Upper lobe of right lung (tissue), 1 donor: Measurements from ENCODE around the gene ADGRD2. TPM values are rescaled to one million over a fixed set of nuclear protein-coding genes. Genes with fewer than 3 reads are reported as not detected.
A peak's percentile ranks its signal among the peaks of the same experiment; 100 is the strongest.

Source experiments
- ATAC-seq: fragments of 200-7000 bp; cut with Tn5 transposase; one replicate; pipeline ENCODE4 v1.9.1; 2020; ENCODE audit warnings: mild to moderate bottlenecking, moderate library complexity
- DNase-seq: peaks from one replicate; pipeline ENCODE4 v3.0.0-alpha.2; 2020
- H3K27ac ChIP-seq: fragments of 200-600 bp; one replicate; pipeline ENCODE4 v1.8.0; 2022
- H3K27me3 ChIP-seq: fragments of 200-600 bp; one replicate; pipeline ENCODE4 v1.8.0; 2022; ENCODE audit warnings: mild to moderate bottlenecking
- H3K36me3 ChIP-seq: fragments of 200-600 bp; one replicate; pipeline ENCODE4 v1.8.0; 2022
- H3K4me1 ChIP-seq: fragments of 200-600 bp; one replicate; pipeline ENCODE4 v1.8.0; 2022
- H3K4me3 ChIP-seq: fragments of 200-600 bp; one replicate; pipeline ENCODE4 v1.8.0; 2022; ENCODE audit warnings: mild to moderate bottlenecking
- H3K9me3 ChIP-seq: fragments of 200-600 bp; one replicate; pipeline ENCODE4 v1.8.0; 2022
- intact Hi-C: fragments of 100-400 bp; cut with DNase I; formaldehyde crosslinking; loops from one replicate; pipeline ENCODE4 v1.11.0; 2022
- total RNA-seq: library from RNA; stranded (reverse); fragmentation: NEBNext Ultra II Directional; extraction: Animal tissue kit (Norgen Biotek cat#: 25700); gene quantifications from one replicate; pipeline ENCODE4 v1.2.1, GENCODE V29; 2021
- TF ChIP-seq, protein P1 (sequence below): fragments of 200-600 bp; IDR thresholded peaks from one replicate; pipeline ENCODE4 v1.8.0; 2022; ENCODE audit warnings: antibody characterized with exemption
- donor health status: DM: no; HTN: yes; CAD: no; lungs with severe emphysema.

Gene ADGRD2
- total RNA-seq, 1 donor from 2014 or later = not detected

GRCh38 chr9:124444166-124444565 is 6.1 kb upstream of the ADGRD2 start:
- TF ChIP-seq, protein P1, sequence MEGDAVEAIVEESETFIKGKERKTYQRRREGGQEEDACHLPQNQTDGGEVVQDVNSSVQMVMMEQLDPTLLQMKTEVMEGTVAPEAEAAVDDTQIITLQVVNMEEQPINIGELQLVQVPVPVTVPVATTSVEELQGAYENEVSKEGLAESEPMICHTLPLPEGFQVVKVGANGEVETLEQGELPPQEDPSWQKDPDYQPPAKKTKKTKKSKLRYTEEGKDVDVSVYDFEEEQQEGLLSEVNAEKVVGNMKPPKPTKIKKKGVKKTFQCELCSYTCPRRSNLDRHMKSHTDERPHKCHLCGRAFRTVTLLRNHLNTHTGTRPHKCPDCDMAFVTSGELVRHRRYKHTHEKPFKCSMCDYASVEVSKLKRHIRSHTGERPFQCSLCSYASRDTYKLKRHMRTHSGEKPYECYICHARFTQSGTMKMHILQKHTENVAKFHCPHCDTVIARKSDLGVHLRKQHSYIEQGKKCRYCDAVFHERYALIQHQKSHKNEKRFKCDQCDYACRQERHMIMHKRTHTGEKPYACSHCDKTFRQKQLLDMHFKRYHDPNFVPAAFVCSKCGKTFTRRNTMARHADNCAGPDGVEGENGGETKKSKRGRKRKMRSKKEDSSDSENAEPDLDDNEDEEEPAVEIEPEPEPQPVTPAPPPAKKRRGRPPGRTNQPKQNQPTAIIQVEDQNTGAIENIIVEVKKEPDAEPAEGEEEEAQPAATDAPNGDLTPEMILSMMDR = no peak
- DNase-seq (no peak), ATAC-seq (no peak)
- no peaks in the 10 kb centered on the region for H3K4me1 ChIP-seq
- no peak overlapping the region for H3K27ac ChIP-seq
- no peak overlapping the region for H3K4me3 ChIP-seq
- intact Hi-C loops = no loop called here
- H3K9me3 ChIP-seq = no peaks in the 10 kb centered on the region
- peaks cover 5% of the 10 kb centered on the region for H3K27me3 ChIP-seq
- H3K36me3 ChIP-seq = no peaks in the 10 kb centered on the region

- ATAC-seq (no peak), DNase-seq (no peak)
- TF ChIP-seq, protein P1 = no peak
- Histone ChIP-seq H3K36me3 (no peaks in the 10 kb centered on the region), H3K27me3 (peaks cover 33% of the 10 kb centered on the region), H3K4me3 (no peak overlapping the region), H3K27ac (no peak overlapping the region), H3K9me3 (no peaks in the 10 kb centered on the region), H3K4me1 (no peaks in the 10 kb centered on the region)
- intact Hi-C loops = no loop called here
Observed at GRCh38 chr9:124447297-124447661, 3.0 kb upstream of the ADGRD2 start.

- no peak for ATAC-seq
Observed at GRCh38 chr9:124448019-124448418, 2.2 kb upstream of the ADGRD2 start.

DNA sequence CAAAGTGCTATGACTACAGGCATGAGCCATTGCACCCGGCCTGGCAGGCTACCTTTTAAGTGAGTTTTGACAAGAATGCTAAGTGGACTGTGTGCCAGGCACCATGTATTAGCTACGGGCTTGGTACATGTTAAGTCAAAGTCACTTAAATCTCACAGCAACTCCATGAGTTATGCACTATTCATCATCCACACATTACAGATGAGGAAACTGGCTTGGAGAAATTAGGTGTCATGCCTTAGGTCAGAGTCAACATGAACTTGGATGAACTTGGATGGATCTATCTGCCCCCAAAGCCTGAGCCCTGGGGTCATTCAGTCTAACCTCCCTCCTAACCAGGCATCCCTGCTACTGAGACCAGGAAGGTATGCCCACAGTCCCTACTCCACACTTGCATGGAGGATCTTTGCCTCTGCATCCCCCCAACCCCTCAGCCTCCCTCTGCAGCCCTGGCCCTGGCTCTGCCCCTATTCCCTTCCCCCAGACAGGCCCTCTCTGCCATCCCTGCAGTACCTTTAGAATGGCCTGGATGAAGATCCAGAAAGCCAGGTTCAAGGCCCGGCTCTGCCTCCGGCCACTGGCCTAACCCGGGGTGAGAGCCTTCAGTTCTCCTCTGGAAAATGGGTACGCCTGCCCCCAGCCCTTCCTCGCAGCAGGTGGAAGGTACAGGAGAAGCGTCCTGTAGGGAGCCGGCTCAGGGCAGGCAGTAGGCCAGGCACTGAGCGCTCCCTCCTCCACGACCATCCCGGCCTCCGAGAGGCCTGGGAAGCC is 685 bp upstream of the ADGRD2 start:
- no peak for ATAC-seq
- H3K36me3 ChIP-seq = no peaks in the 10 kb centered on the region
- intact Hi-C loops = no loop called here
- H3K27me3 ChIP-seq = peaks cover 56% of the 10 kb centered on the region
- H3K27ac ChIP-seq = no peak overlapping the region
- TF ChIP-seq, protein P1 = no peak
- no peaks in the 10 kb centered on the region for H3K9me3 ChIP-seq
- no peaks in the 10 kb centered on the region for H3K4me1 ChIP-seq
- no peak overlapping the region for H3K4me3 ChIP-seq
- peak; percentile 30 for DNase-seq

More at GRCh38 chr9:124448019-124448418, 2.2 kb upstream of the ADGRD2 start:
- H3K36me3 ChIP-seq = no peaks in the 10 kb centered on the region
- H3K27ac ChIP-seq = no peak overlapping the region
- peak; percentile 47 for DNase-seq
- H3K4me1 ChIP-seq = no peaks in the 10 kb centered on the region
- H3K27me3 ChIP-seq = peaks cover 40% of the 10 kb centered on the region
- intact Hi-C loops = no loop called here
- TF ChIP-seq, protein P1 = no peak
- no peak overlapping the region for H3K4me3 ChIP-seq
- H3K9me3 ChIP-seq = no peaks in the 10 kb centered on the region

DNA sequence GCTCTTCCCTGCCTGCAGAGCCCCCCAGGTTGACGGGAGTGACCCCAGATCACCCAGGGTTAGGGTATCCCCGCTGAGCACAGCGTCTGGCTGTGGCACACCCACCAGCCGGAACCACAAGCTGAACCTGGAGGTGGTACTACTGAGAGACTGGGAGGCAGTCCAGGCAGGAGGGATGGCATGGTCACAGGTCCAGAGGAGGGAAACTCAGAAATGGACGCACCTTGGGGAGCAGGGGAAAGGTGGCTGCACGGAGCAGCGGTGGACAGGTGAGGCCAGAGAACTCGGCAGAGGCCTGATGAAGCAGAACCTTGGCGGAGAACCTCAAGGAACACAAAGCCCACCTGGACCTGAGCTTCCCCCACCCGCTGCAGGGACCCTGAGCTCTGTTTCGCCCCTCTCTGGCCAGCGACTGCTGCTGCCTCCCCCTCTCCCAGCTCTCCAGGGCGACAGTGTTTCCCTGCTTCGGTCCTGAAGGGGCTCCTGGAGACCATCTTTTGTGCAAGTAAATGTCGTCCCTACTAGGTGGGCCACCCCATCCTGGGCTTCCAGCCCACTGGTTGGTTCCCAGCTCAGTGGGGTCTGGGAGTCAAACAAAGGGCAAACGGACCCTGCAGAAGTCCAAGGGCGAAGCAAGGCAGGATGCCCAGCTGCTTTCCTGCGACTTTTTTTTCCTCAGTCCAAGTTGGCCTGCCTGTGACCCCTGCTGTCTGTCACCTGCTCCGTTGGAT is 845 bp downstream of the ADGRD2 start:
- H3K4me1 ChIP-seq = no peaks in the 10 kb centered on the region
- no peak overlapping the region for H3K27ac ChIP-seq
- ATAC-seq (no peak), DNase-seq (peak; percentile 42)
- H3K4me3 ChIP-seq = no peak overlapping the region
- intact Hi-C loops = no loop called here
- H3K9me3 ChIP-seq = no peaks in the 10 kb centered on the region
- H3K27me3 ChIP-seq = peaks cover 56% of the 10 kb centered on the region
- no peaks in the 10 kb centered on the region for H3K36me3 ChIP-seq
- TF ChIP-seq, protein P1 = no peak
